Mesothelial cell of epicardium (in vitro differentiated cells): Measurements from ENCODE around the gene PRKCA. TPM values are rescaled to one million over a fixed set of nuclear protein-coding genes. Genes with fewer than 3 reads are reported as not detected.

Source experiments
- DNase-seq, 2 experiments: peaks; one replicate each; pipeline ENCODE4 v3.0.0; 2021; ENCODE audit warnings: low spot score in 2 of 2; ENCODE audit not compliant: unreplicated experiment in 2 of 2
- H3K27ac Mint-ChIP-seq: 2 replicates; pipeline ENCODE4 v1.8.0; 2021; ENCODE audit warnings: mixed read lengths
- H3K27me3 Mint-ChIP-seq: 2 replicates; pipeline ENCODE4 v1.8.0; 2021; ENCODE audit warnings: low read depth, mixed read lengths
- H3K36me3 Mint-ChIP-seq: 2 replicates; pipeline ENCODE4 v1.8.0; 2021; ENCODE audit warnings: mixed read lengths
- H3K4me1 Mint-ChIP-seq: 2 replicates; pipeline ENCODE4 v1.8.0; 2021; ENCODE audit warnings: mixed read lengths
- H3K4me3 Mint-ChIP-seq: 2 replicates; pipeline ENCODE4 v1.8.0; 2021; ENCODE audit warnings: mild to moderate bottlenecking, moderate library complexity, mixed read lengths
- H3K9me3 Mint-ChIP-seq: 2 replicates; pipeline ENCODE4 v1.8.0; 2021; ENCODE audit warnings: mixed read lengths
- CTCF ChIP-seq: fragments of 200-600 bp; sonication (generic); IDR thresholded peaks from one replicate; pipeline ENCODE4 v1.5.0; 2021; ENCODE audit warnings: antibody characterized with exemption; ENCODE audit not compliant: unreplicated experiment
- total RNA-seq: library from RNA; stranded (reverse); gene quantifications from 3 replicates; pipeline ENCODE4 v1.2.1, GENCODE V29; 2021

PRKCA gene
- total RNA-seq, 1 donor from 2014 or later, result 15.2 TPM

GRCh38 chr17:66655861-66656260 lies 353.4 kb downstream of the PRKCA start:
- H3K27ac Mint-ChIP-seq, result no peak overlapping the region
- H3K9me3 Mint-ChIP-seq, result no peaks in the 10 kb centered on the region
- peaks cover 5% of the 10 kb centered on the region for H3K27me3 Mint-ChIP-seq
- H3K4me1 Mint-ChIP-seq, result no peaks in the 10 kb centered on the region
- no peak overlapping the region for H3K4me3 Mint-ChIP-seq
- TF ChIP-seq CTCF, result no peak
- peaks cover 2% of the 10 kb centered on the region for H3K36me3 Mint-ChIP-seq
- DNase-seq, result no peak

GRCh38 chr17:66661411-66662256 lies 359.2 kb downstream of the PRKCA start:
- DNase-seq, result no peak
- TF ChIP-seq CTCF, result no peak
- H3K27ac Mint-ChIP-seq, result no peak overlapping the region
- no peaks in the 10 kb centered on the region for H3K9me3 Mint-ChIP-seq
- H3K36me3 Mint-ChIP-seq, result peaks cover 2% of the 10 kb centered on the region
- no peak overlapping the region for H3K4me3 Mint-ChIP-seq
- peaks cover 1% of the 10 kb centered on the region for H3K27me3 Mint-ChIP-seq
- peaks cover 10% of the 10 kb centered on the region for H3K4me1 Mint-ChIP-seq

GRCh38 chr17:66662496-66662895 lies 360.1 kb downstream of the PRKCA start:
- H3K36me3 Mint-ChIP-seq, result peaks cover 2% of the 10 kb centered on the region
- H3K9me3 Mint-ChIP-seq, result peaks cover 3% of the 10 kb centered on the region
- TF ChIP-seq CTCF, result no peak
- no peak overlapping the region for H3K27ac Mint-ChIP-seq
- DNase-seq, result no peak
- H3K27me3 Mint-ChIP-seq, result peaks cover 3% of the 10 kb centered on the region
- no peak overlapping the region for H3K4me3 Mint-ChIP-seq
- H3K4me1 Mint-ChIP-seq, result peaks cover 10% of the 10 kb centered on the region

- TF ChIP-seq CTCF, result no peak
- DNase-seq, result no peak
- H3K27me3 Mint-ChIP-seq, result peaks cover 3% of the 10 kb centered on the region
- H3K4me3 Mint-ChIP-seq, result no peak overlapping the region
- peaks cover 8% of the 10 kb centered on the region for H3K9me3 Mint-ChIP-seq
- no peak overlapping the region for H3K27ac Mint-ChIP-seq
- peaks cover 1% of the 10 kb centered on the region for H3K36me3 Mint-ChIP-seq
- H3K4me1 Mint-ChIP-seq, result peaks cover 10% of the 10 kb centered on the region
These were observed 360.7 kb downstream of the PRKCA start for GRCh38 chr17:66663041-66663606.

GRCh38 chr17:66664336-66664735 lies 361.9 kb downstream of the PRKCA start:
- H3K27me3 Mint-ChIP-seq, result peaks cover 3% of the 10 kb centered on the region
- H3K4me3 Mint-ChIP-seq, result no peak overlapping the region
- H3K4me1 Mint-ChIP-seq, result peaks cover 10% of the 10 kb centered on the region
- H3K27ac Mint-ChIP-seq, result no peak overlapping the region
- no peak for DNase-seq
- H3K36me3 Mint-ChIP-seq, result peaks cover 9% of the 10 kb centered on the region
- no peak for TF ChIP-seq CTCF
- H3K9me3 Mint-ChIP-seq, result peaks cover 19% of the 10 kb centered on the region
